ENCODE data around the gene ZNF622.

Gene ZNF622

GRCh38 chr5:16471387-16471786, 5.8 kb upstream of the ZNF622 start:
- no peak overlapping the region for H3K4me3 ChIP-seq (ENCODE audit: low read depth, low read length)
- H3K36me3 ChIP-seq = no peaks in the 10 kb centered on the region
- DNase-seq = no peak
- no peaks in the 10 kb centered on the region for H3K27me3 ChIP-seq
- no peak for TF ChIP-seq CTCF (IDR thresholded peaks at IDR 0.05; ENCODE audit: low read depth, low read length)
- no peaks in the 10 kb centered on the region for H3K4me1 ChIP-seq
- H3K9me3 ChIP-seq = no peaks in the 10 kb centered on the region

DNA sequence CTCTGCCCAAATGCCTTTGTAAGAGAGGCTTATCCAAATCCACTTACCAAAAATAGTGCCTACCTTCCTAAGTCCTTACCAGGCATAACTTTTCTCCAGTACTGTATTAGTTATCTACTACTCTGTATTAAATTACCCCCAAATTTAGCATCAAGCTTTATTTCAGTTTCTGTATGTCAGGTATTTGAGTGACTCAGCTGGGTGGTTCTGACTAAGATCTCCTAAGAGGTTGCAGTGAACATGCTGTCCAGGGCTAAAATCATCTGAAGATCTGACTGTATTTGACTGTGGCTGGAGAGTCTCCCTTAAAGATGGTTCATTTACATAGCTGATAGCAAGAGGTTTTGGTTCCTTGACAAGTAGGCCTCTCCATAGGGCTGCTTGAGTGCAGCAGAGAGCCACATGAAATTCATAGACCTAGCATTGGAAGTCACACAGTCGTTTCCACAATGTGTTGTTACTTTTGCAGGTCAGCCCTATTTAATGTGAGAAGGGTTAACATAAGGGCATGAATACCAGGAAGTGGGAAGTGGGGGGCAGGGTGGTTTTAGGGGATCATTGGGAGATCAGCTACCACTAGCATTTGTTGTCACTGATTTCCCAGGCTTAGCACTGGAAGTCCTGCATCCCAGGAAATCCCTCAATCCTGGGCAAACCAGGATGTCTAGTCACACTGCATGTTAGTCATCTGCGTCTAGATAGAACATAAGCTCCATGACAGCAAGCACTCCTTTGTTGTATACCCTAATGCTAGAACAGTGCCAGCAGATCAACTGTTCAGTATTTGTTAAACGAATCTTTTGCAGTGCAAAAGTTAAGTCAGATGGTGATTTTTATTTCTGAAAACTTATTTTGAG, 2.0 kb upstream of the ZNF622 start:
- H3K4me3 ChIP-seq (ENCODE audit: low read depth, low read length) = no peak overlapping the region

GRCh38 chr5:16464664-16465543, 696 bp downstream of the ZNF622 start:
- TF ChIP-seq CTCF (IDR thresholded peaks at IDR 0.05; ENCODE audit: low read depth, low read length) = no peak
- DNase-seq = no peak
- Histone ChIP-seq H3K4me3 (ENCODE audit: low read depth, low read length) (peak overlapping the region; percentile 98), H3K36me3 (peaks cover 32% of the 10 kb centered on the region), H3K9me3 (no peaks in the 10 kb centered on the region), H3K27me3 (no peaks in the 10 kb centered on the region), H3K4me1 (no peaks in the 10 kb centered on the region)

More for the DNA sequence above, 2.0 kb upstream of the ZNF622 start:
- Histone ChIP-seq H3K27me3 (no peaks in the 10 kb centered on the region), H3K4me1 (no peaks in the 10 kb centered on the region), H3K36me3 (peaks cover 9% of the 10 kb centered on the region), H3K9me3 (no peaks in the 10 kb centered on the region)
- DNase-seq = no peak
- no peak for TF ChIP-seq CTCF (IDR thresholded peaks at IDR 0.05; ENCODE audit: low read depth, low read length)

DNA sequence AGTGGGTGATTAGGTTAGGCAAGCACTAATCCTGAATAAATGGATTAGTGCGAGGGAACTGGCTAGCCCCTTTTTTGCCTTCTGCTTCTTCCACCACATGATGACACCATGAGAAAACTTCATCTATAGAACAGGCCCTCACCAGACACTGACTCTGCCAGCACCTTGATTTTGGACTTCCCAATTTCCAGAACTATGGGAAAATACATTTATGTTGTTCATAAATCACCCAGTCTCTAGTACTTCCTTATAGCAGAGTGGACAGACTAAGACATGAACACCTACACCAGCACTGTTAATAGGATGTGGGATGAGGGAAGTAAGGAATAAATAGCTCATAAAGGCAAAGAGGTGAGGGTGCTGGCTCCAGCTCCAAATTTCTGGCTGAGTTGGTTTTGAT, 1.4 kb downstream of the ZNF622 start:
- Histone ChIP-seq H3K4me1 (no peaks in the 10 kb centered on the region), H3K9me3 (no peaks in the 10 kb centered on the region), H3K36me3 (peaks cover 37% of the 10 kb centered on the region), H3K4me3 (ENCODE audit: low read depth, low read length) (peak overlapping the region; percentile 98), H3K27me3 (no peaks in the 10 kb centered on the region)
- no peak for DNase-seq
- no peak for TF ChIP-seq CTCF (IDR thresholded peaks at IDR 0.05; ENCODE audit: low read depth, low read length)

DNA sequence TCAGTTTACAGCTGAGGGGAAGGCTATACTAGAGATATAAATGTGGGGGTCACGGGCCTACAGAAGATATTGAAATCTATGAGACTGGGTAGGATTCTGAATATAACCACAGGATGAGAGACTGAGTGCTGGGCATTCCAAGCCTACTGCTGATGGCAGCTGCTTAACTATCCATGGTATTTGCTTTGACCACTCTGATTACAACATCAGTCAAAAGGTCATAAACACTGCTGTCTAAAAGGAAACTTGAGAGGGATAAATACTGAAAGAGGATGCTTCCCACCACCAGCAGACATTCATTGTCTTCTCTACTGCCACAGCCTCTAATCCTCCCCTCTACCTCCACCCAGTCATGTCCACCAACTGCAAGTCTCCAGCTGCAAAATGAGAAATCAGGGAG, 3.8 kb downstream of the ZNF622 start:
- no peak overlapping the region for H3K4me3 ChIP-seq (ENCODE audit: low read depth, low read length)
- H3K9me3 ChIP-seq = no peaks in the 10 kb centered on the region
- TF ChIP-seq CTCF (IDR thresholded peaks at IDR 0.05; ENCODE audit: low read depth, low read length) = no peak
- peaks cover 57% of the 10 kb centered on the region for H3K36me3 ChIP-seq
- no peak for DNase-seq
- H3K4me1 ChIP-seq = no peaks in the 10 kb centered on the region
- no peaks in the 10 kb centered on the region for H3K27me3 ChIP-seq

Measured in BE2C (cell line).